GM12878 (cell line): ENCODE measurements around the gene MPZL3. TPM values are rescaled to one million over a fixed set of nuclear protein-coding genes. Genes with fewer than 3 reads are reported as not detected.

ENCODE experiments used
- ATAC-seq: fragments of 200-7000 bp; cut with Tn5 transposase; 3 replicates; pipeline ENCODE4 v1.9.1; 2020; ENCODE audit warnings: mild to moderate bottlenecking, moderate library complexity
- BruUV-seq: library from RNA; stranded (reverse); fragments of 400-500 nt; replicated peaks from 2 replicates; lab custom pipeline; 2021; lab: Mats Ljungman, UMichigan
- CTCF ChIA-PET: fragments of 300-600 bp; sonication (Branson Sonifier 250); formaldehyde crosslinking; extraction: SDS; loops from one replicate; lab custom pipeline; 2021; ENCODE audit warnings: inconsistent platforms; lab: Yijun Ruan, JAX
- POLR2A ChIA-PET: fragments of 350-600 bp; formaldehyde crosslinking; extraction: SDS; loops from one replicate; lab custom pipeline; 2021; ENCODE audit warnings: inconsistent platforms; lab: Charles Lee
- RAD21 ChIA-PET: fragments of 300-600 bp; sonication (Branson Sonifier 250); formaldehyde crosslinking; loops from one replicate; lab custom pipeline; 2023; ENCODE audit warnings: antibody characterized with exemption; ENCODE audit not compliant: unreplicated experiment; lab: Charles Lee
- SMC1A ChIA-PET: fragments of 300-600 bp; sonication (Branson Sonifier 250); formaldehyde crosslinking; loops from one replicate; lab custom pipeline; 2023; ENCODE audit not compliant: unreplicated experiment, uncharacterized antibody; lab: Charles Lee
- DNase-seq: peaks from one replicate; pipeline ENCODE4 v3.0.0-alpha.2; 2011; ENCODE audit warnings: low read depth, low spot score
- FAIRE-seq: peaks from 3 replicates; lab custom pipeline; 2011; peaks lifted over from hg19 to GRCh38; lab: Jason Lieb, UNC
- H2AFZ ChIP-seq: 2 replicates; pipeline ENCODE4 v1.6.0; 2011; ENCODE audit warnings: low read depth, low read length, control low read depth; ENCODE audit not compliant: control insufficient read depth
- H3K27ac ChIP-seq: 2 replicates; pipeline ENCODE4 v1.5.1; 2011; ENCODE audit warnings: control low read depth; ENCODE audit not compliant: control insufficient read depth, insufficient read depth
- H3K27me3 ChIP-seq, 2 experiments: replicated peaks in 1 of 2; 2 replicates each; pipeline versions ENCODE4 v1.6.0 to v1.6.1; 2011; ENCODE audit warnings: low read length in 1 of 2; ENCODE audit not compliant: control insufficient read depth in 2 of 2, insufficient read depth in 2 of 2
- H3K36me3 ChIP-seq, 2 experiments: 2 replicates each; pipeline ENCODE4 v1.5.1; 2011; ENCODE audit warnings: low read length in 1 of 2; ENCODE audit not compliant: control insufficient read depth in 2 of 2, insufficient read depth in 2 of 2
- H3K4me1 ChIP-seq: 2 replicates; pipeline ENCODE4 v1.6.1; 2011; ENCODE audit warnings: mild to moderate bottlenecking, low read length, moderate library complexity, mixed read lengths; ENCODE audit not compliant: control insufficient read depth, insufficient read depth
- H3K4me2 ChIP-seq: 2 replicates; pipeline ENCODE4 v1.6.0; 2011; ENCODE audit warnings: control low read depth; ENCODE audit not compliant: control insufficient read depth, insufficient read depth
- H3K4me3 ChIP-seq: fragments of 200-600 bp; sonication (generic); 2 replicates; pipeline ENCODE4 v1.5.1; 2016
- H3K79me2 ChIP-seq: 2 replicates; pipeline ENCODE4 v1.6.0; 2011; ENCODE audit warnings: low read length; ENCODE audit not compliant: control insufficient read depth, insufficient read depth
- H3K9ac ChIP-seq: 2 replicates; pipeline ENCODE4 v1.8.0; 2011; ENCODE audit warnings: low read length, control low read depth, mixed read lengths; ENCODE audit not compliant: control insufficient read depth, insufficient read depth
- H3K9me3 ChIP-seq: replicated peaks from 3 replicates; pipeline ENCODE4 v1.5.1; 2011; ENCODE audit warnings: mild to moderate bottlenecking, low read length; ENCODE audit not compliant: control insufficient read depth, insufficient read depth
- H4K20me1 ChIP-seq: 2 replicates; pipeline ENCODE4 v1.6.0; 2011; ENCODE audit not compliant: control insufficient read depth, insufficient read depth
- BMI1 ChIP-seq: fragments of 450-650 bp; IDR thresholded peaks from 2 replicates; pipeline ENCODE4 v1.6.1; 2016; ENCODE audit warnings: mild to moderate bottlenecking, moderate library complexity, borderline replicate concordance
- EP300 ChIP-seq, 2 experiments: fragments of 150-350 bp in 1 of 2; IDR thresholded peaks; 2 replicates each; pipeline ENCODE4 v1.6.1; 2011 to 2012; ENCODE audit warnings: low read depth in 2 of 2, low read length in 2 of 2, borderline replicate concordance in 1 of 2, improper control_type of control experiment in 1 of 2, inconsistent platforms in 1 of 2; ENCODE audit not compliant: control insufficient read depth in 1 of 2
- ESRRA ChIP-seq: IDR thresholded peaks from 2 replicates; pipeline ENCODE4 v1.6.1; 2012; ENCODE audit warnings: mild to moderate bottlenecking, low read length, improper control_type of control experiment
- FOXM1 ChIP-seq: IDR thresholded peaks from 2 replicates; pipeline ENCODE4 v1.6.1; 2012; ENCODE audit warnings: low read depth, mild to moderate bottlenecking, inconsistent platforms, low read length, moderate library complexity
- GATAD2B ChIP-seq: fragments of 450-650 bp; conservative IDR thresholded peaks from 2 replicates; pipeline ENCODE4 v1.6.1; 2017; ENCODE audit warnings: low read depth, mild to moderate bottlenecking, moderate library complexity
- HDAC6 ChIP-seq: fragments of 200-600 bp; sonication (generic); IDR thresholded peaks from one replicate; pipeline ENCODE4 v1.8.0; 2017; ENCODE audit warnings: antibody characterized with exemption; ENCODE audit not compliant: unreplicated experiment
- JUND ChIP-seq: IDR thresholded peaks from 2 replicates; pipeline ENCODE4 v1.6.1; 2012; ENCODE audit warnings: low read depth, mild to moderate bottlenecking, low read length, improper control_type of control experiment, moderate library complexity
- KDM1A ChIP-seq: fragments of 200-600 bp; sonication (generic); IDR thresholded peaks from 2 replicates; pipeline ENCODE4 v1.6.1; 2016; ENCODE audit warnings: borderline replicate concordance
- MYB ChIP-seq: fragments of 150-350 bp; IDR thresholded peaks from 2 replicates; pipeline ENCODE4 v1.6.1; 2014; ENCODE audit warnings: mild to moderate bottlenecking, low read depth, low read length, borderline replicate concordance
- PAX5 ChIP-seq: IDR thresholded peaks from 2 replicates; pipeline ENCODE4 v1.6.1; 2011; ENCODE audit warnings: low read depth, low read length, borderline replicate concordance
- PML ChIP-seq: IDR thresholded peaks from 2 replicates; pipeline ENCODE4 v1.6.1; 2012; ENCODE audit warnings: low read length, inconsistent platforms
- RCOR1 ChIP-seq: conservative IDR thresholded peaks from 2 replicates; pipeline ENCODE4 v1.6.1; 2012; ENCODE audit warnings: low read depth, low read length, improper control_type of control experiment
- SP1 ChIP-seq: IDR thresholded peaks from one replicate; pipeline ENCODE4 v1.6.1; 2011; ENCODE audit warnings: low read depth, low read length
- TARDBP ChIP-seq: IDR thresholded peaks from 2 replicates; pipeline ENCODE4 v1.6.1; 2016; ENCODE audit warnings: borderline replicate concordance
- TCF7 ChIP-seq: IDR thresholded peaks from 2 replicates; pipeline ENCODE4 v1.6.1; 2014; ENCODE audit warnings: antibody characterized with exemption, borderline replicate concordance
- ZNF24 ChIP-seq: fragments of 450-650 bp; IDR thresholded peaks from 2 replicates; pipeline ENCODE4 v1.6.1; 2017; ENCODE audit warnings: antibody characterized with exemption, mild to moderate bottlenecking
- WGBS: methylation state at CpG from one replicate; pipeline ENCODE4 v1.1.6; 2016; ENCODE audit warnings: low lambda C conversion rate; ENCODE audit not compliant: insufficient replicate concordance, insufficient coverage; ENCODE audit errors: missing lambda C conversion rate; 5-methylcytosine and 5-hydroxymethylcytosine counted together
- in situ Hi-C: fragments of 300-500 bp; cut with MboI; formaldehyde crosslinking; loops from 9 replicates; pipeline ENCODE4 v1.14.3; 2018; ENCODE audit warnings: mixed read lengths
- intact Hi-C: fragments of 100-400 bp; cut with micrococcal nuclease; formaldehyde crosslinking; loops from one replicate; pipeline ENCODE4 v1.14.2; 2022; ENCODE audit not compliant: unreplicated experiment
- polyA plus RNA-seq, 11 experiments: library from polyadenylated mRNA; depleted of rRNA in 4 of 11; unstranded in 6 of 11; stranded (reverse) in 5 of 11; fragments of >200 nt; fragmentation: Nextera tagmentation in 4 of 11; fragmentation: Illumina TruSeq in 1 of 11; extraction: Ambion mirVana in 4 of 11; extraction: Trizol in 1 of 11; gene quantifications; 1 replicate in 1 of 11; 2 replicates in 10 of 11; pipeline versions ENCODE4 v1.2.1 to v1.2.3, GENCODE V29; 2011 to 2016; ENCODE audit warnings: inconsistent platforms in 2 of 11, missing spikeins in 2 of 11, low read depth in 1 of 11
- total RNA-seq, 4 experiments: library from RNA; depleted of rRNA in 3 of 4; stranded (reverse); fragments of >200 nt in 3 of 4; fragmentation: Illumina TruSeq in 1 of 4; extraction: Trizol in 1 of 4; gene quantifications; 2 replicates each; pipeline versions ENCODE4 v1.2.1 to v1.2.3, GENCODE V29; 2013 to 2021
- TF ChIP-seq, protein P1 (sequence below): fragments of 450-650 bp; formaldehyde crosslinking; IDR thresholded peaks from 2 replicates; pipeline ENCODE4 v1.5.0; 2022; ENCODE audit warnings: mild to moderate bottlenecking, missing genetic modification characterization
- TF ChIP-seq, protein P2 (sequence below): IDR thresholded peaks from 2 replicates; pipeline ENCODE4 v1.6.1; 2011; ENCODE audit warnings: mild to moderate bottlenecking, low read depth, low read length, moderate library complexity; ENCODE audit not compliant: insufficient replicate concordance
- TF ChIP-seq, protein P3 (sequence below): fragments of 450-650 bp; IDR thresholded peaks from 2 replicates; pipeline ENCODE4 v1.6.1; 2018; ENCODE audit warnings: mild to moderate bottlenecking, low read depth, moderate library complexity; ENCODE audit not compliant: partially characterized antibody

The MPZL3 gene
- total and polyA plus RNA-seq, 10 of the 15 experiments (the other 5 are each of a cell fraction or from before 2014, with no cell fraction given): 2.1 to 7.5 (median 6.2) TPM

DNA sequence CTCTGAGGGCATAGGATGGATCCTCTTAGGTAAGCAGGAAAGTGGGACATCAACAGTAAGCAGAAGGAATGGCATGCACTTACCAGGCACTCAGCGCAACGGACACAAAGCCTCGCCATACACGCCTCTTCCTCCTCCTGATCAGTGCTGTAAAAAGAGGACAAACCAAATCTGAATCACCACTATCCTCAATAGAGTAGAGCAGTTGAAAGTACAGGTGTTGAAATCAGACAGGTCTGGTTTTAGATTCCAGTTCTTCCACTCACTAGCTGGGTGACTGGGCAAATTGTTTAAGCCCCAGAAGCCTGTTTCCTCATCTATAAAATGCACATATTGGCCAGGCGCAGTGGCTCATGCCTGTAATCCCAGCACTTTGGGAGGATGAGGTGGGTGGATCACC is 18.8 kb downstream of the MPZL3 start:
- intact Hi-C loops: no loop called here
- H3K36me3 ChIP-seq: peaks cover 0 to 2% of the 10 kb centered on the region in 2 experiments; a peak in 2 of 4 replicates
- DNase-seq (no peak), ATAC-seq (no peak), FAIRE-seq (no peak)
- H3K4me3 ChIP-seq: no peak overlapping the region
- H3K27ac ChIP-seq: no peak overlapping the region
- no peak overlapping the region for H3K4me2 ChIP-seq
- no peak overlapping the region for H3K9ac ChIP-seq
- H4K20me1 ChIP-seq: no peaks in the 10 kb centered on the region
- no peaks in the 10 kb centered on the region for H3K79me2 ChIP-seq
- 0 out of 2 replicates have a peak, but pooled peaks cover 5% of the 10 kb centered on the region for H3K4me1 ChIP-seq
- 93% methylated on average over 5 of the region's 5 CpGs for WGBS
- BruUV-seq: no TSS peak
- ChIA-PET CTCF (no interaction called here), RAD21 (no interaction called here), POLR2A (no interaction called here), SMC1A (interaction anchor here (1.3 kb wide), 1 partner anchor 8 kb away, joined by 3 read pairs; the partner anchor contains the start of gene JAML)
- no peaks in the 10 kb centered on the region for H3K27me3 ChIP-seq
- no peak overlapping the region for H2AFZ ChIP-seq
- H3K9me3 ChIP-seq: no peaks in the 10 kb centered on the region
- in situ Hi-C loops: no loop called here
- TF ChIP-seq, protein P1, sequence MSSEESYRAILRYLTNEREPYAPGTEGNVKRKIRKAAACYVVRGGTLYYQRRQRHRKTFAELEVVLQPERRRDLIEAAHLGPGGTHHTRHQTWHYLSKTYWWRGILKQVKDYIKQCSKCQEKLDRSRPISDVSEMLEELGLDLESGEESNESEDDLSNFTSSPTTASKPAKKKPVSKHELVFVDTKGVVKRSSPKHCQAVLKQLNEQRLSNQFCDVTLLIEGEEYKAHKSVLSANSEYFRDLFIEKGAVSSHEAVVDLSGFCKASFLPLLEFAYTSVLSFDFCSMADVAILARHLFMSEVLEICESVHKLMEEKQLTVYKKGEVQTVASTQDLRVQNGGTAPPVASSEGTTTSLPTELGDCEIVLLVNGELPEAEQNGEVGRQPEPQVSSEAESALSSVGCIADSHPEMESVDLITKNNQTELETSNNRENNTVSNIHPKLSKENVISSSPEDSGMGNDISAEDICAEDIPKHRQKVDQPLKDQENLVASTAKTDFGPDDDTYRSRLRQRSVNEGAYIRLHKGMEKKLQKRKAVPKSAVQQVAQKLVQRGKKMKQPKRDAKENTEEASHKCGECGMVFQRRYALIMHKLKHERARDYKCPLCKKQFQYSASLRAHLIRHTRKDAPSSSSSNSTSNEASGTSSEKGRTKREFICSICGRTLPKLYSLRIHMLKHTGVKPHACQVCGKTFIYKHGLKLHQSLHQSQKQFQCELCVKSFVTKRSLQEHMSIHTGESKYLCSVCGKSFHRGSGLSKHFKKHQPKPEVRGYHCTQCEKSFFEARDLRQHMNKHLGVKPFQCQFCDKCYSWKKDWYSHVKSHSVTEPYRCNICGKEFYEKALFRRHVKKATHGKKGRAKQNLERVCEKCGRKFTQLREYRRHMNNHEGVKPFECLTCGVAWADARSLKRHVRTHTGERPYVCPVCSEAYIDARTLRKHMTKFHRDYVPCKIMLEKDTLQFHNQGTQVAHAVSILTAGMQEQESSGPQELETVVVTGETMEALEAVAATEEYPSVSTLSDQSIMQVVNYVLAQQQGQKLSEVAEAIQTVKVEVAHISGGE (CRISPR knock-in tag): no peak
- TF ChIP-seq KDM1A (no peak), PML (no peak), PAX5 (no peak), ZNF24 (no peak), GATAD2B (no peak), SP1 (no peak), HDAC6 (no peak), JUND (no peak), MYB (no peak), BMI1 (no peak), ESRRA (no peak), RCOR1 (no peak), FOXM1 (no peak), TARDBP (no peak), TCF7 (no peak), EP300 (IDR thresholded peaks at IDR 0.05; ENCODE audit: borderline replicate concordance in 1 of 2, control insufficient read depth in 1 of 2, low read depth in 2 of 2, low read length in 2 of 2) (no peak)
- TF ChIP-seq, protein P2, sequence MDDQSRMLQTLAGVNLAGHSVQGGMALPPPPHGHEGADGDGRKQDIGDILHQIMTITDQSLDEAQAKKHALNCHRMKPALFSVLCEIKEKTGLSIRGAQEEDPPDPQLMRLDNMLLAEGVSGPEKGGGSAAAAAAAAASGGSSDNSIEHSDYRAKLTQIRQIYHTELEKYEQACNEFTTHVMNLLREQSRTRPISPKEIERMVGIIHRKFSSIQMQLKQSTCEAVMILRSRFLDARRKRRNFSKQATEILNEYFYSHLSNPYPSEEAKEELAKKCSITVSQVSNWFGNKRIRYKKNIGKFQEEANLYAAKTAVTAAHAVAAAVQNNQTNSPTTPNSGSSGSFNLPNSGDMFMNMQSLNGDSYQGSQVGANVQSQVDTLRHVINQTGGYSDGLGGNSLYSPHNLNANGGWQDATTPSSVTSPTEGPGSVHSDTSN: no peak
- TF ChIP-seq, protein P3, sequence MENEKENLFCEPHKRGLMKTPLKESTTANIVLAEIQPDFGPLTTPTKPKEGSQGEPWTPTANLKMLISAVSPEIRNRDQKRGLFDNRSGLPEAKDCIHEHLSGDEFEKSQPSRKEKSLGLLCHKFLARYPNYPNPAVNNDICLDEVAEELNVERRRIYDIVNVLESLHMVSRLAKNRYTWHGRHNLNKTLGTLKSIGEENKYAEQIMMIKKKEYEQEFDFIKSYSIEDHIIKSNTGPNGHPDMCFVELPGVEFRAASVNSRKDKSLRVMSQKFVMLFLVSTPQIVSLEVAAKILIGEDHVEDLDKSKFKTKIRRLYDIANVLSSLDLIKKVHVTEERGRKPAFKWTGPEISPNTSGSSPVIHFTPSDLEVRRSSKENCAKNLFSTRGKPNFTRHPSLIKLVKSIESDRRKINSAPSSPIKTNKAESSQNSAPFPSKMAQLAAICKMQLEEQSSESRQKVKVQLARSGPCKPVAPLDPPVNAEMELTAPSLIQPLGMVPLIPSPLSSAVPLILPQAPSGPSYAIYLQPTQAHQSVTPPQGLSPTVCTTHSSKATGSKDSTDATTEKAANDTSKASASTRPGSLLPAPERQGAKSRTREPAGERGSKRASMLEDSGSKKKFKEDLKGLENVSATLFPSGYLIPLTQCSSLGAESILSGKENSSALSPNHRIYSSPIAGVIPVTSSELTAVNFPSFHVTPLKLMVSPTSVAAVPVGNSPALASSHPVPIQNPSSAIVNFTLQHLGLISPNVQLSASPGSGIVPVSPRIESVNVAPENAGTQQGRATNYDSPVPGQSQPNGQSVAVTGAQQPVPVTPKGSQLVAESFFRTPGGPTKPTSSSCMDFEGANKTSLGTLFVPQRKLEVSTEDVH: no peak
